ENCODE measurements around the gene CHST11.

DNA sequence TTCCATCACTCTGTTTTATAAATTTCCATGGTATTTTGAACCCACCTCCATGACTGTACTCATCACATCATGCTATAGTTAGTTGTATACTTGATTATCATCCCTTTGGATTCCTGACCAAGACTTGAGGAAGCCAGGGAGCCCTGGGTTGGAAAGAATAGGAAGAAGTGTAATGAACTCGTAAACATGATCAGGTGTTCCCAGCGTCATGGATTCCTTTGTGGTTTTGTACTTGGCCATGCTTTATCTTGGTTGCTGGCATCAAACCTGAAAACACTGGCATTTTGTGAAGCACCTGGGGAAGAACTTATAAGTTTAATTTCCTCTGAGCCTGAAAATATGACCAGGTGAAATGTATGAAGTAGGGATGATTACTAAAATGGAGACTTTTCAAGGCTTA is 76.4 kb downstream of the CHST11 start:
- TF ChIP-seq, protein P1, sequence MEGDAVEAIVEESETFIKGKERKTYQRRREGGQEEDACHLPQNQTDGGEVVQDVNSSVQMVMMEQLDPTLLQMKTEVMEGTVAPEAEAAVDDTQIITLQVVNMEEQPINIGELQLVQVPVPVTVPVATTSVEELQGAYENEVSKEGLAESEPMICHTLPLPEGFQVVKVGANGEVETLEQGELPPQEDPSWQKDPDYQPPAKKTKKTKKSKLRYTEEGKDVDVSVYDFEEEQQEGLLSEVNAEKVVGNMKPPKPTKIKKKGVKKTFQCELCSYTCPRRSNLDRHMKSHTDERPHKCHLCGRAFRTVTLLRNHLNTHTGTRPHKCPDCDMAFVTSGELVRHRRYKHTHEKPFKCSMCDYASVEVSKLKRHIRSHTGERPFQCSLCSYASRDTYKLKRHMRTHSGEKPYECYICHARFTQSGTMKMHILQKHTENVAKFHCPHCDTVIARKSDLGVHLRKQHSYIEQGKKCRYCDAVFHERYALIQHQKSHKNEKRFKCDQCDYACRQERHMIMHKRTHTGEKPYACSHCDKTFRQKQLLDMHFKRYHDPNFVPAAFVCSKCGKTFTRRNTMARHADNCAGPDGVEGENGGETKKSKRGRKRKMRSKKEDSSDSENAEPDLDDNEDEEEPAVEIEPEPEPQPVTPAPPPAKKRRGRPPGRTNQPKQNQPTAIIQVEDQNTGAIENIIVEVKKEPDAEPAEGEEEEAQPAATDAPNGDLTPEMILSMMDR (IDR thresholded peaks at IDR 0.05), result no peak
- TF ChIP-seq POLR2A (IDR thresholded peaks at IDR 0.05), result no peak
